Left ventricle myocardium inferior (tissue), 1 donor: ENCODE measurements around the gene PTGER2. TPM values are rescaled to one million over a fixed set of nuclear protein-coding genes. Genes with fewer than 3 reads are reported as not detected.

Source experiments
- DNase-seq: peaks from one replicate; pipeline ENCODE4 v3.0.0-alpha.2; 2020
- H3K27ac ChIP-seq: fragments of 200-600 bp; replicated peaks from 2 replicates; pipeline ENCODE4 v1.8.0; 2021
- H3K27me3 ChIP-seq: fragments of 200-600 bp; 2 replicates; pipeline ENCODE4 v1.8.0; 2021; ENCODE audit warnings: low read depth
- H3K36me3 ChIP-seq: fragments of 200-600 bp; 2 replicates; pipeline ENCODE4 v1.8.0; 2021
- H3K4me1 ChIP-seq: fragments of 200-600 bp; 2 replicates; pipeline ENCODE4 v1.8.0; 2021
- H3K4me3 ChIP-seq: fragments of 200-600 bp; 2 replicates; pipeline ENCODE4 v1.8.0; 2021; ENCODE audit warnings: mild to moderate bottlenecking, moderate library complexity
- H3K9me3 ChIP-seq: fragments of 200-600 bp; replicated peaks from 2 replicates; pipeline ENCODE4 v1.8.0; 2021
- CTCF ChIP-seq: fragments of 200-600 bp; IDR thresholded peaks from 2 replicates; pipeline ENCODE4 v1.8.0; 2021; ENCODE audit warnings: antibody characterized with exemption, mild to moderate bottlenecking, borderline replicate concordance
- intact Hi-C: fragments of 100-400 bp; cut with micrococcal nuclease; formaldehyde crosslinking; loops from one replicate; pipeline ENCODE4 v1.11.0; 2022
- total RNA-seq: library from RNA; stranded (reverse); fragmentation: NEBNext Ultra II Directional; extraction: Animal tissue kit (Norgen Biotek cat#: 25700); gene quantifications from one replicate; pipeline ENCODE4 v1.2.1, GENCODE V29; 2021
- donor health status: DM: no; HTN: yes; CAD: no; lungs with severe emphysema.

Gene PTGER2
- total RNA-seq, 1 donor from 2014 or later = 0.60 TPM

- Histone ChIP-seq H3K4me3 (no peak overlapping the region), H3K27ac (no peak overlapping the region), H3K36me3 (peaks cover 3% of the 10 kb centered on the region), H3K9me3 (no peaks in the 10 kb centered on the region), H3K4me1 (peaks cover 7% of the 10 kb centered on the region), H3K27me3 (peaks cover 4% of the 10 kb centered on the region)
- intact Hi-C loops = no loop called here
- DNase-seq = no peak
- TF ChIP-seq CTCF = no peak
Observed at GRCh38 chr14:52275372-52275771, 38.7 kb upstream of the PTGER2 start.

- TF ChIP-seq CTCF = no peak
- no peaks in the 10 kb centered on the region for H3K27me3 ChIP-seq
- no peak for DNase-seq
- H3K9me3 ChIP-seq = no peaks in the 10 kb centered on the region
- H3K27ac ChIP-seq = no peak overlapping the region
- no peak overlapping the region for H3K4me3 ChIP-seq
- H3K36me3 ChIP-seq = peaks cover 3% of the 10 kb centered on the region
- H3K4me1 ChIP-seq = peaks cover 7% of the 10 kb centered on the region
- intact Hi-C loops = no loop called here
Observed at GRCh38 chr14:52277552-52277951, 36.6 kb upstream of the PTGER2 start.

- DNase-seq = no peak
- Histone ChIP-seq H3K36me3 (no peaks in the 10 kb centered on the region), H3K4me3 (no peak overlapping the region), H3K9me3 (no peaks in the 10 kb centered on the region), H3K27ac (peak overlapping the region; percentile 68), H3K4me1 (peaks cover 7% of the 10 kb centered on the region), H3K27me3 (no peaks in the 10 kb centered on the region)
- intact Hi-C loops = no loop called here
- no peak for TF ChIP-seq CTCF
Observed at GRCh38 chr14:52279408-52279807, 34.7 kb upstream of the PTGER2 start.

- no peaks in the 10 kb centered on the region for H3K27me3 ChIP-seq
- H3K4me1 ChIP-seq = peaks cover 7% of the 10 kb centered on the region
- no peak for TF ChIP-seq CTCF
- no peak overlapping the region for H3K27ac ChIP-seq
- no peaks in the 10 kb centered on the region for H3K9me3 ChIP-seq
- no peak overlapping the region for H3K4me3 ChIP-seq
- no peak for DNase-seq
- no peaks in the 10 kb centered on the region for H3K36me3 ChIP-seq
- intact Hi-C loops = no loop called here
Observed at GRCh38 chr14:52283099-52283498, 31.0 kb upstream of the PTGER2 start.

GRCh38 chr14:52286661-52287649 is 27.2 kb upstream of the PTGER2 start:
- no peak for DNase-seq
- intact Hi-C loops = no loop called here
- no peak overlapping the region for H3K27ac ChIP-seq
- no peaks in the 10 kb centered on the region for H3K4me1 ChIP-seq
- no peaks in the 10 kb centered on the region for H3K27me3 ChIP-seq
- no peaks in the 10 kb centered on the region for H3K36me3 ChIP-seq
- peaks cover 11% of the 10 kb centered on the region for H3K9me3 ChIP-seq
- no peak for TF ChIP-seq CTCF
- no peak overlapping the region for H3K4me3 ChIP-seq
